Glutamatergic neuron (in vitro differentiated cells): ENCODE results near the gene AGR2. TPM values are rescaled to one million over a fixed set of nuclear protein-coding genes. Genes with fewer than 3 reads are reported as not detected.

ENCODE experiments used
- DNase-seq: peaks from one replicate; pipeline ENCODE4 v3.0.0; 2022
- H3K27ac Mint-ChIP-seq: one replicate; pipeline ENCODE4 v1.8.0; 2020; ENCODE audit warnings: mild to moderate bottlenecking, mixed read lengths, inconsistent platforms; ENCODE audit not compliant: unreplicated experiment
- H3K27me3 Mint-ChIP-seq: one replicate; pipeline ENCODE4 v1.8.0; 2020; ENCODE audit warnings: mild to moderate bottlenecking, moderate library complexity, mixed read lengths, inconsistent platforms; ENCODE audit not compliant: unreplicated experiment
- H3K36me3 Mint-ChIP-seq: one replicate; pipeline ENCODE4 v1.8.0; 2020; ENCODE audit warnings: mild to moderate bottlenecking, mixed read lengths, inconsistent platforms; ENCODE audit not compliant: unreplicated experiment
- H3K4me1 Mint-ChIP-seq: one replicate; pipeline ENCODE4 v1.8.0; 2020; ENCODE audit warnings: mild to moderate bottlenecking, low read depth, mixed read lengths, inconsistent platforms; ENCODE audit not compliant: unreplicated experiment
- H3K4me3 Mint-ChIP-seq: one replicate; pipeline ENCODE4 v1.8.0; 2020; ENCODE audit warnings: mild to moderate bottlenecking, mixed read lengths, inconsistent platforms; ENCODE audit not compliant: unreplicated experiment
- H3K9me3 Mint-ChIP-seq: one replicate; pipeline ENCODE4 v1.8.0; 2020; ENCODE audit warnings: mild to moderate bottlenecking, moderate library complexity, mixed read lengths, inconsistent platforms; ENCODE audit not compliant: unreplicated experiment
- CTCF ChIP-seq: fragments of 200-600 bp; sonication (generic); IDR thresholded peaks from one replicate; pipeline ENCODE4 v1.5.0; 2021; ENCODE audit not compliant: partially characterized antibody, unreplicated experiment
- total RNA-seq: library from RNA; stranded (reverse); fragmentation: NEBNext Ultra II Directional; extraction: Animal tissue kit (Norgen Biotek cat#: 25700); gene quantifications from one replicate; pipeline ENCODE4 v1.2.1, GENCODE V29; 2021; ENCODE audit not compliant: unreplicated experiment

The AGR2 gene
- total RNA-seq, 1 donor from 2014 or later: not detected

- Mint-ChIP-seq H3K4me3 (no peak overlapping the region), H3K9me3 (peaks cover 1% of the 10 kb centered on the region), H3K27ac (no peak overlapping the region), H3K36me3 (no peaks in the 10 kb centered on the region), H3K4me1 (peaks cover 19% of the 10 kb centered on the region), H3K27me3 (no peaks in the 10 kb centered on the region)
- no peak for DNase-seq
- TF ChIP-seq CTCF: no peak
Observed at GRCh38 chr7:16787127-16787526, 17.7 kb downstream of the AGR2 start.

- peaks cover 16% of the 10 kb centered on the region for H3K4me1 Mint-ChIP-seq
- no peak for DNase-seq
- H3K27me3 Mint-ChIP-seq: no peaks in the 10 kb centered on the region
- no peaks in the 10 kb centered on the region for H3K36me3 Mint-ChIP-seq
- TF ChIP-seq CTCF: no peak
- H3K27ac Mint-ChIP-seq: no peak overlapping the region
- no peak overlapping the region for H3K4me3 Mint-ChIP-seq
- peaks cover 1% of the 10 kb centered on the region for H3K9me3 Mint-ChIP-seq
Observed at GRCh38 chr7:16786257-16786656, 18.5 kb downstream of the AGR2 start.

- no peak for TF ChIP-seq CTCF
- no peaks in the 10 kb centered on the region for H3K9me3 Mint-ChIP-seq
- H3K4me1 Mint-ChIP-seq: peaks cover 14% of the 10 kb centered on the region
- DNase-seq: no peak
- H3K27ac Mint-ChIP-seq: peak overlapping the region; percentile 76
- H3K4me3 Mint-ChIP-seq: peak overlapping the region; percentile 10
- no peaks in the 10 kb centered on the region for H3K27me3 Mint-ChIP-seq
- H3K36me3 Mint-ChIP-seq: no peaks in the 10 kb centered on the region
Observed at GRCh38 chr7:16785846-16786245, 19.0 kb downstream of the AGR2 start.

GRCh38 chr7:16785321-16785720 is 19.5 kb downstream of the AGR2 start:
- H3K36me3 Mint-ChIP-seq: no peaks in the 10 kb centered on the region
- H3K4me1 Mint-ChIP-seq: peaks cover 14% of the 10 kb centered on the region
- peak overlapping the region; percentile 50 for H3K27ac Mint-ChIP-seq
- H3K27me3 Mint-ChIP-seq: no peaks in the 10 kb centered on the region
- no peak for DNase-seq
- H3K4me3 Mint-ChIP-seq: peak overlapping the region; percentile 19
- H3K9me3 Mint-ChIP-seq: no peaks in the 10 kb centered on the region
- TF ChIP-seq CTCF: no peak

GRCh38 chr7:16780596-16780995 is 24.2 kb downstream of the AGR2 start:
- Mint-ChIP-seq H3K9me3 (no peaks in the 10 kb centered on the region), H3K4me3 (no peak overlapping the region), H3K27ac (no peak overlapping the region), H3K36me3 (no peaks in the 10 kb centered on the region), H3K4me1 (peaks cover 14% of the 10 kb centered on the region), H3K27me3 (no peaks in the 10 kb centered on the region)
- no peak for DNase-seq
- TF ChIP-seq CTCF: no peak
